IMR-90 (cell line): Measurements from ENCODE around the gene CHN2. TPM values are rescaled to one million over a fixed set of nuclear protein-coding genes. Genes with fewer than 3 reads are reported as not detected.

Experiments used
- ATAC-seq: fragments of 200-7000 bp; cut with Tn5 transposase; 2 replicates; pipeline ENCODE4 v1.9.1; 2020; ENCODE audit warnings: low read depth, mild to moderate bottlenecking, moderate library complexity
- BruUV-seq: library from RNA; stranded (reverse); fragments of 400-500 nt; replicated peaks from 2 replicates; lab custom pipeline; 2021; lab: Mats Ljungman, UMichigan
- CTCF ChIA-PET: fragments of 300-600 bp; formaldehyde crosslinking; extraction: SDS; loops from one replicate; lab custom pipeline; 2021; ENCODE audit warnings: antibody characterized with exemption; lab: Yijun Ruan, JAX
- POLR2A ChIA-PET: fragments of 300-600 bp; sonication (Branson Sonifier 250); formaldehyde crosslinking; loops from one replicate; lab custom pipeline; 2022; ENCODE audit warnings: antibody characterized with exemption; ENCODE audit not compliant: unreplicated experiment; lab: Charles Lee
- DNase-seq: peaks from one replicate; pipeline ENCODE4 v3.0.0; 2013
- H2AFZ ChIP-seq: replicated peaks from 2 replicates; pipeline ENCODE3; 2013; ENCODE audit warnings: low read length, mild to moderate bottlenecking; ENCODE audit not compliant: poor library complexity
- H2AK5ac ChIP-seq: 2 replicates; pipeline ENCODE4 v1.6.1; 2013; ENCODE audit warnings: low read depth, low read length, inconsistent platforms
- H2AK9ac ChIP-seq: replicated peaks from 2 replicates; pipeline ENCODE3; 2013; ENCODE audit warnings: mild to moderate bottlenecking, low read depth, low read length, moderate library complexity; ENCODE audit not compliant: poor library complexity
- H2BK120ac ChIP-seq: 2 replicates; pipeline ENCODE4 v1.6.1; 2013; ENCODE audit warnings: low read depth, low read length, inconsistent platforms
- H2BK15ac ChIP-seq: 3 replicates; pipeline ENCODE4 v1.6.1; 2013; ENCODE audit warnings: low read depth, low read length, inconsistent platforms
- H2BK20ac ChIP-seq: 2 replicates; pipeline ENCODE4 v1.6.1; 2013; ENCODE audit warnings: low read depth, mild to moderate bottlenecking, inconsistent platforms, low read length, moderate library complexity
- H2BK5ac ChIP-seq: 2 replicates; pipeline ENCODE4 v1.6.1; 2013; ENCODE audit warnings: mild to moderate bottlenecking, low read depth, low read length, inconsistent platforms; ENCODE audit not compliant: poor library complexity, severe bottlenecking
- H3K14ac ChIP-seq: replicated peaks from 2 replicates; pipeline ENCODE4 v1.6.1; 2013; ENCODE audit warnings: low read depth, low read length, inconsistent platforms
- H3K18ac ChIP-seq: 2 replicates; pipeline ENCODE4 v1.6.1; 2013; ENCODE audit warnings: low read depth, low read length, control low read depth
- H3K23ac ChIP-seq: 2 replicates; pipeline ENCODE4 v1.6.1; 2013; ENCODE audit warnings: low read depth, low read length, inconsistent platforms
- H3K27ac ChIP-seq: 2 replicates; pipeline ENCODE4 v1.5.1; 2013; ENCODE audit warnings: mild to moderate bottlenecking, control low read depth, low read length; ENCODE audit not compliant: insufficient read depth
- H3K27me3 ChIP-seq: 2 replicates; pipeline ENCODE4 v1.6.1; 2013; ENCODE audit warnings: low read length; ENCODE audit not compliant: control insufficient read depth, insufficient read depth
- H3K36me3 ChIP-seq: 2 replicates; pipeline ENCODE4 v1.6.1; 2013; ENCODE audit warnings: low read length, mixed read lengths; ENCODE audit not compliant: control insufficient read depth, insufficient read depth
- H3K4ac ChIP-seq: 2 replicates; pipeline ENCODE4 v1.6.1; 2013; ENCODE audit warnings: low read depth, low read length, inconsistent platforms
- H3K4me1 ChIP-seq: 2 replicates; pipeline ENCODE4 v1.6.1; 2013; ENCODE audit warnings: low read length, mixed read lengths; ENCODE audit not compliant: control insufficient read depth, insufficient read depth
- H3K4me2 ChIP-seq: 2 replicates; pipeline ENCODE4 v1.6.1; 2013; ENCODE audit warnings: low read depth, mild to moderate bottlenecking, control low read depth, low read length, moderate library complexity
- H3K4me3 ChIP-seq: 2 replicates; pipeline ENCODE4 v1.5.1; 2013; ENCODE audit warnings: low read depth, mild to moderate bottlenecking, control low read depth, low read length, moderate library complexity; ENCODE audit not compliant: insufficient read depth
- H3K56ac ChIP-seq: 2 replicates; pipeline ENCODE4 v1.6.1; 2013; ENCODE audit warnings: low read length, inconsistent platforms; ENCODE audit not compliant: insufficient read depth; ENCODE audit errors: extremely low read depth
- H3K79me1 ChIP-seq, 2 experiments: 2 replicates each; pipeline ENCODE4 v1.6.1; 2013; ENCODE audit warnings: low read length in 2 of 2, inconsistent platforms in 1 of 2, low read depth in 1 of 2
- H3K9ac ChIP-seq: 2 replicates; pipeline ENCODE4 v1.6.1; 2013; ENCODE audit warnings: low read depth, low read length, control low read depth
- H3K9me1 ChIP-seq: 2 replicates; pipeline ENCODE4 v1.6.1; 2013; ENCODE audit warnings: low read length, inconsistent platforms; ENCODE audit not compliant: insufficient read depth
- H3K9me3 ChIP-seq: 2 replicates; pipeline ENCODE4 v1.6.1; 2013; ENCODE audit warnings: low read length; ENCODE audit not compliant: control insufficient read depth, insufficient read depth
- H4K20me1 ChIP-seq: 2 replicates; pipeline ENCODE4 v1.6.1; 2013; ENCODE audit warnings: low read length, inconsistent platforms; ENCODE audit not compliant: insufficient read depth
- H4K5ac ChIP-seq: 2 replicates; pipeline ENCODE4 v1.6.1; 2013; ENCODE audit warnings: mild to moderate bottlenecking, low read depth, low read length, control low read depth
- H4K8ac ChIP-seq, 2 experiments: 2 replicates each; pipeline ENCODE4 v1.6.1; 2013; ENCODE audit warnings: low read depth in 2 of 2, low read length in 2 of 2, control low read depth in 1 of 2, inconsistent platforms in 1 of 2
- H4K91ac ChIP-seq: 2 replicates; pipeline ENCODE4 v1.6.1; 2013; ENCODE audit warnings: low read depth, low read length, inconsistent platforms; ENCODE audit not compliant: insufficient read depth
- CHD1 ChIP-seq: IDR thresholded peaks from 2 replicates; pipeline ENCODE4 v1.6.1; 2012; ENCODE audit warnings: low read depth, low read length, improper control_type of control experiment
- ELK1 ChIP-seq: fragments of 150-350 bp; IDR thresholded peaks from 2 replicates; pipeline ENCODE4 v1.6.1; 2016; ENCODE audit warnings: low read depth, mild to moderate bottlenecking, low read length, moderate library complexity, borderline replicate concordance
- FOS ChIP-seq: fragments of 150-350 bp; IDR thresholded peaks from 2 replicates; pipeline ENCODE4 v1.6.1; 2016; ENCODE audit warnings: low read depth, low read length
- MAFK ChIP-seq: IDR thresholded peaks from 2 replicates; pipeline ENCODE4 v1.6.1; 2012; ENCODE audit warnings: low read depth, low read length, improper control_type of control experiment
- MAZ ChIP-seq: IDR thresholded peaks from 2 replicates; pipeline ENCODE4 v1.6.1; 2012; ENCODE audit warnings: low read depth, mild to moderate bottlenecking, low read length, improper control_type of control experiment, moderate library complexity, borderline replicate concordance
- MXI1 ChIP-seq: IDR thresholded peaks from 2 replicates; pipeline ENCODE4 v1.6.1; 2012; ENCODE audit warnings: low read depth, mild to moderate bottlenecking, low read length, moderate library complexity, borderline replicate concordance
- whole genome bisulfite sequencing, 2 experiments: methylation state at CpG; one replicate each; pipeline versions ENCODE4 v1.1.5 to v1.1.7; 2013; ENCODE audit warnings: missing lambda C conversion rate in 2 of 2; ENCODE audit not compliant: insufficient read length in 1 of 2; ENCODE audit errors: extremely low coverage in 2 of 2; 5-methylcytosine and 5-hydroxymethylcytosine counted together
- dilution Hi-C: fragments of 300-500 bp; cut with HindIII; formaldehyde crosslinking; loops from one replicate; pipeline ENCODE4 v1.14.3; 2018; ENCODE audit warnings: low sequenced_read_pairs; ENCODE audit not compliant: unreplicated experiment
- in situ Hi-C: fragments of 300-500 bp; cut with MboI; formaldehyde crosslinking; loops from 3 replicates; pipeline ENCODE4 v1.14.3; 2019; ENCODE audit warnings: low sequenced_read_pairs, inconsistent platforms, mixed read lengths
- intact Hi-C: fragments of 100-400 bp; cut with micrococcal nuclease; formaldehyde crosslinking; loops from 2 replicates; pipeline ENCODE4 v1.10.0; 2022
- polyA plus RNA-seq, 3 experiments: library from polyadenylated mRNA; depleted of rRNA; stranded (reverse); fragments of >200 nt; gene quantifications; 2 replicates each; pipeline ENCODE4 v1.2.3, GENCODE V29; 2012; ENCODE audit warnings: low replicate concordance in 1 of 3
- total RNA-seq: library from RNA; depleted of rRNA; stranded (reverse); fragments of >200 nt; gene quantifications from 2 replicates; pipeline ENCODE4 v1.2.3, GENCODE V29; 2012

Gene CHN2
- total and polyA plus RNA-seq, 2 of the 4 experiments (the other 2 are of a cell fraction), result not detected

DNA sequence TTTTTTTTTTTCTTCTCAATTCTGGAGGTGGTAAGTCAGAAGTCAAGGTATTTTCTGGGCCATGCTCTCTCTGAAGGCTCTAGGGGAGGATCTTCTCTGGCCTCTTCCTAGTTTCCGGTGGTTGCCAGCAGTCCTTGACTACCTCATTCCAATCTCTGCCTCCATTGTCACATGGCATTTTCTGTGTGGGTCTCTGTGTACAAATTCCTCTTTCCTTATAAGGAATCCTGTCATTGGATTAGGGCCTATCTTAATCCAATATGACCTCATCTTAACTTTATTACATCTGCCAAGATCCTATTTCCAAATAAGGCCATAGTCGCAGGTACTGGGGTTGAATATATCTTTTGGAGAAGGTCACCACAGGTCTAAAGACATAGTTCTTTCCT lies 239.8 kb downstream of the CHN2 start:
- no peaks in the 10 kb centered on the region for H3K4me1 ChIP-seq
- no peak overlapping the region for H3K56ac ChIP-seq
- no peak overlapping the region for H2AK5ac ChIP-seq
- no peak overlapping the region for H2BK20ac ChIP-seq
- no peak for DNase-seq
- no peak overlapping the region for H3K4me3 ChIP-seq
- no CpG with 5 or more reads among the region's 2 CpGs for WGBS, 2 experiments
- no peaks in the 10 kb centered on the region for H3K9me3 ChIP-seq
- no peaks in the 10 kb centered on the region for H3K36me3 ChIP-seq
- no peak overlapping the region for H3K18ac ChIP-seq
- no peak overlapping the region for H3K27ac ChIP-seq
- H3K14ac ChIP-seq, result no peak overlapping the region
- in situ Hi-C loops, result no loop called here
- TF ChIP-seq ELK1 (no peak), CHD1 (no peak), MXI1 (no peak), MAFK (no peak), FOS (no peak), MAZ (no peak)
- H3K4ac ChIP-seq, result no peak overlapping the region
- no peaks in the 10 kb centered on the region for H4K20me1 ChIP-seq
- no peak overlapping the region for H2BK120ac ChIP-seq
- no peak overlapping the region for H4K5ac ChIP-seq
- no peaks in the 10 kb centered on the region for H3K27me3 ChIP-seq
- ChIA-PET CTCF (no interaction called here), POLR2A (no interaction called here)
- no peak overlapping the region for H3K4me2 ChIP-seq
- H2AK9ac ChIP-seq, result no peak overlapping the region
- H3K23ac ChIP-seq, result no peak overlapping the region
- no peak overlapping the region for H2BK5ac ChIP-seq
- H3K9ac ChIP-seq, result no peak overlapping the region
- H3K9me1 ChIP-seq, result no peaks in the 10 kb centered on the region
- H2AFZ ChIP-seq, result no peak overlapping the region
- ATAC-seq, result no peak
- no peaks in the 10 kb centered on the region for H3K79me1 ChIP-seq
- H4K8ac ChIP-seq, result no peak overlapping the region
- BruUV-seq, result no TSS peak
- dilution Hi-C loops, result no loop called here
- no peak overlapping the region for H4K91ac ChIP-seq
- intact Hi-C loops, result no loop called here
- H2BK15ac ChIP-seq, result no peak overlapping the region
